DND-41 (cell line): ENCODE results near the gene PRPF6.

Experiments used
- CTCF ChIP-seq: IDR thresholded peaks from 2 replicates; pipeline ENCODE4 v1.5.1; 2012; ENCODE audit warnings: borderline replicate concordance, low read length, moderate library complexity, mild to moderate bottlenecking; ENCODE audit not compliant: poor library complexity, severe bottlenecking; ENCODE audit errors: extremely low read depth
- EZH2 ChIP-seq: IDR thresholded peaks from 3 replicates; pipeline ENCODE4 v1.6.1; 2012; ENCODE audit warnings: borderline replicate concordance, low read depth, mild to moderate bottlenecking, moderate library complexity, low read length, inconsistent platforms; ENCODE audit not compliant: severe bottlenecking

DNA sequence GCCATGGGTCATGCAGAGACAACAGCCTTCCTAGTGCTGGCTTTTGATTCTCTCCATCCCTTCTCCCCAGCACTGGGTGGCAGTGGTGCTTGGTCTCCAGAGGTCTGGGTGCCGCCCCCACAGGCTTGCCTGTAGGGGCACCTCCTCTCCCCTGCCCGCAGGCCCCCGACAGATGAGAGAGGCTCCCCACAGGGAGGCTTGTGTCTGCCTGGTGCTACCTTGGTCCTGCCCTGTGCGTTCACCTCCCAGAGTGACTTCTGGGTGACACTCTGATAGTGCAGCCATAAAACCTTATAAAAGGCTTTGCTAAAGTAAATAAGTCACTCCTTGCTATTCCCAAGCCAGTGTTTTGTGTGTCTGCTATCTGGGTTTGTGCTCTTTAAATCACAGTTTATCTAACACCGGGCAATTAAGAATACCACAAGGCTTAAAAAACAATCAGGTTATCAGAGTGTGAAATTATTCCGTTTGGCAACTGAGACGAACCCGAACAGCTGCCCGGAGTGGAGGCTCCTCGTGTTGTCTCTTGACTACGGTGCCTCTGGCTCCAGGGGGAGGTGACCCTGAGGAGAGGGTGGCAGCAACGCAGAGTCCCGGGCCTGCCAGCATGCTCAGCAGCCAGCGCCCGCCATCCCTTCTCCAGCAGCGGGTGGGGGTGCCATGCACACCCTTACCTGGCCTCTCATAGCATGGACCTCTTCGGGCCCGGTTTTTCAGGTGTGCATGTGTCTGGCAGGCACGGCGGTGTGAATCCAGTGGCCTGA is 49.6 kb downstream of the PRPF6 start:
- TF ChIP-seq CTCF (no peak), EZH2 (no peak)
